ENCODE measurements around the gene RAB3IP. TPM values are rescaled to one million over a fixed set of nuclear protein-coding genes. Genes with fewer than 3 reads are reported as not detected.

RAB3IP gene
- total and polyA plus RNA-seq, 10 of the 15 experiments (the other 5 are each of a cell fraction or from before 2014, with no cell fraction given) = 18.8 to 53.6 (median 28.7) TPM

GRCh38 chr12:69744109-69744508 is 5.4 kb downstream of the RAB3IP start:
- peaks cover 3% of the 10 kb centered on the region; the same call in 1 of the 2 replicates for H3K4me1 ChIP-seq (ENCODE audit: control insufficient read depth, insufficient read depth, low read length)
- 78% methylated on average over 4 of the region's 4 CpGs for WGBS (ENCODE audit: insufficient coverage, insufficient replicate concordance, low lambda C conversion rate, missing lambda C conversion rate)
- intact Hi-C loops (cut with micrococcal nuclease; ENCODE audit: unreplicated experiment) (loop anchor here (10.0 kb wide), 1 partner anchor 501 kb away; the partner anchor contains the start of gene CNOT2), in situ Hi-C loops (cut with MboI) (loop anchor here (10.0 kb wide), 1 partner anchor 501 kb away; the partner anchor contains the start of gene CNOT2)
- FAIRE-seq = no peak
- H3K27me3 ChIP-seq (replicated peaks in 1 of 2; ENCODE audit: control insufficient read depth in 2 of 2, insufficient read depth in 2 of 2, low read length in 1 of 2) = no peaks in the 10 kb centered on the region
- peaks cover 26% of the 10 kb centered on the region for H3K79me2 ChIP-seq (ENCODE audit: control insufficient read depth, insufficient read depth, low read length)
- ATAC-seq = no peak
- H3K4me2 ChIP-seq (ENCODE audit: control insufficient read depth, insufficient read depth) = no peak overlapping the region
- no peak overlapping the region for H3K4me3 ChIP-seq
- BruUV-seq (replicated peaks) = no TSS peak
- DNase-seq (ENCODE audit: low read depth, low spot score) = no peak
- ChIA-PET SMC1A (ENCODE audit: uncharacterized antibody, unreplicated experiment) (interaction anchor here (0.7 to 1.0 kb wide), 2 partner anchors 27 to 37 kb away, joined by 3 read pairs; no protein-coding TSS in a partner anchor), RAD21 (ENCODE audit: unreplicated experiment) (no interaction called here), CTCF (interaction anchor here (0.7 kb wide), 1 partner anchor 9 kb away, joined by 4 read pairs; no protein-coding TSS in a partner anchor), POLR2A (no interaction called here)
- no peaks in the 10 kb centered on the region for H3K36me3 ChIP-seq (ENCODE audit: control insufficient read depth in 2 of 2, insufficient read depth in 2 of 2, low read length in 1 of 2)
- TF ChIP-seq BRCA1 (IDR thresholded peaks at IDR 0.05; ENCODE audit: low read depth, low read length) (no peak), POU2F2 (IDR thresholded peaks at IDR 0.05; ENCODE audit: borderline replicate concordance, low read depth, low read length) (no peak), NR2C2 (IDR thresholded peaks at IDR 0.05; ENCODE audit: borderline replicate concordance, control insufficient read depth, insufficient read length, low read depth) (no peak), CEBPB (IDR thresholded peaks at IDR 0.05; ENCODE audit: borderline replicate concordance in 1 of 2, low read depth in 2 of 2, low read length in 2 of 2) (no peak), EP300 (IDR thresholded peaks at IDR 0.05; ENCODE audit: borderline replicate concordance in 1 of 2, control insufficient read depth in 1 of 2, low read depth in 2 of 2, low read length in 2 of 2) (no peak), SUZ12 (IDR thresholded peaks at IDR 0.05; ENCODE audit: unreplicated experiment) (no peak), NFYB (IDR thresholded peaks at IDR 0.05; ENCODE audit: insufficient read depth, low read depth, low read length) (no peak), FOS (IDR thresholded peaks at IDR 0.05; ENCODE audit: borderline replicate concordance, extremely low read depth, insufficient read length) (no peak), PML (IDR thresholded peaks at IDR 0.05; ENCODE audit: low read length) (no peak), IRF4 (IDR thresholded peaks at IDR 0.05; ENCODE audit: low read depth, low read length) (no peak), SIX5 (IDR thresholded peaks at IDR 0.05; ENCODE audit: low read depth, low read length, severe bottlenecking) (no peak)
- no peaks in the 10 kb centered on the region for H4K20me1 ChIP-seq (ENCODE audit: control insufficient read depth, insufficient read depth)
- no peak overlapping the region for H3K9ac ChIP-seq (ENCODE audit: control insufficient read depth, insufficient read depth, low read length)
- H2AFZ ChIP-seq (ENCODE audit: control insufficient read depth, low read depth, low read length) = no peak overlapping the region
- H3K9me3 ChIP-seq (replicated peaks; ENCODE audit: control insufficient read depth, insufficient read depth, low read length) = peaks cover 3% of the 10 kb centered on the region; the same call in 2 of the 3 replicates
- no peak overlapping the region for H3K27ac ChIP-seq (ENCODE audit: control insufficient read depth, insufficient read depth)
